Choroid plexus epithelial cell (primary cell): Measurements from ENCODE around the gene RGS10.

Experiments
- DNase-seq: peaks from one replicate; pipeline ENCODE4 v3.0.0-alpha.2; 2010; ENCODE audit warnings: low read depth
- H3K4me3 ChIP-seq: 2 replicates; pipeline ENCODE4 v1.5.1; 2011; ENCODE audit warnings: low read depth, mild to moderate bottlenecking, control low read depth, low read length, moderate library complexity
- TF ChIP-seq, protein P1 (sequence below): conservative IDR thresholded peaks from 2 replicates; pipeline ENCODE4 v1.5.1; 2011; ENCODE audit warnings: low read depth, mild to moderate bottlenecking, control low read depth, inconsistent platforms, low read length, moderate library complexity

The RGS10 gene

GRCh38 chr10:119526621-119527592, 15.6 kb downstream of the RGS10 start:
- TF ChIP-seq, protein P1, sequence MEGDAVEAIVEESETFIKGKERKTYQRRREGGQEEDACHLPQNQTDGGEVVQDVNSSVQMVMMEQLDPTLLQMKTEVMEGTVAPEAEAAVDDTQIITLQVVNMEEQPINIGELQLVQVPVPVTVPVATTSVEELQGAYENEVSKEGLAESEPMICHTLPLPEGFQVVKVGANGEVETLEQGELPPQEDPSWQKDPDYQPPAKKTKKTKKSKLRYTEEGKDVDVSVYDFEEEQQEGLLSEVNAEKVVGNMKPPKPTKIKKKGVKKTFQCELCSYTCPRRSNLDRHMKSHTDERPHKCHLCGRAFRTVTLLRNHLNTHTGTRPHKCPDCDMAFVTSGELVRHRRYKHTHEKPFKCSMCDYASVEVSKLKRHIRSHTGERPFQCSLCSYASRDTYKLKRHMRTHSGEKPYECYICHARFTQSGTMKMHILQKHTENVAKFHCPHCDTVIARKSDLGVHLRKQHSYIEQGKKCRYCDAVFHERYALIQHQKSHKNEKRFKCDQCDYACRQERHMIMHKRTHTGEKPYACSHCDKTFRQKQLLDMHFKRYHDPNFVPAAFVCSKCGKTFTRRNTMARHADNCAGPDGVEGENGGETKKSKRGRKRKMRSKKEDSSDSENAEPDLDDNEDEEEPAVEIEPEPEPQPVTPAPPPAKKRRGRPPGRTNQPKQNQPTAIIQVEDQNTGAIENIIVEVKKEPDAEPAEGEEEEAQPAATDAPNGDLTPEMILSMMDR: peak; percentile 19
- H3K4me3 ChIP-seq: no peak overlapping the region
- DNase-seq: no peak

DNA sequence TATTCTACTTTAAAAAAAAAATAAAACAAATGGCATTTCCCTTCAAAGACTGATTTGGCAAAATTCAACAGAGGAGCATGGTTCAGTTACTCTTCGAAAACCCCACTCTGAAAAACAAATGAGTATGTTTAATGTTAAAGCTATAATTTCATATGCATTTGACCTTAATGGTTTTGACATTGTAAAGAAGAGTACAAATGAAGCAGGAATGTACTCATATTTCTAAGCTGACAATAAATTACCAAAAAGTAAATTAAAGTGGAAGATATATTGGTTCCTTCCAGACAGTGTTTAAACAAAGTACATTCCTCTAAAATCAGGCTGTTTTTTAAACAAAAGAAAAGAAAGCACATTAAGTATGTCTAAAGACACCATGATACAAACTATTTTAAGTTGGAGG, 16.4 kb downstream of the RGS10 start:
- no peak for DNase-seq
- H3K4me3 ChIP-seq: no peak overlapping the region
- TF ChIP-seq, protein P1: no peak

DNA sequence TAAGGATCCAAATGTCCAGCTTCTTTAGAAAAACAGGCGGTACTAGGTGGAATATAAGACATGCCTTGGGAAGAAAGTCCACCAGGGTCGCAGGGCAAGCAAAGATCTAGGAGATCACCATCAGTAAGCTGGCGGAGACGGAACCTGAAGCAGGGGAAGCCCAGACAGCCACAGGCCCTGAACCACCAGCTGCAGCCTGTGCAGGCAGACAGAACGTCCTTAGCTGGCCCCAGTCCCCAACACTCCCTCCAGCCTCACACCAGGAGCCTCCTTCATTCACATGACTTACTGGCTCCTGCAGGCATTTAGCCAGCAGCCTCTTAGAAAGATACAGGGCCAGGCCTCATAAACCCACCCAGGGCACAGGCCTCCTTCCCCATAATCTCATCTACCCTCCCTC, 17.4 kb downstream of the RGS10 start:
- peak; percentile 34 for DNase-seq
- TF ChIP-seq, protein P1: no peak
- H3K4me3 ChIP-seq: no peak overlapping the region

GRCh38 chr10:119524720-119525070, 17.8 kb downstream of the RGS10 start:
- H3K4me3 ChIP-seq: no peak overlapping the region
- TF ChIP-seq, protein P1: no peak
- no peak for DNase-seq

DNA sequence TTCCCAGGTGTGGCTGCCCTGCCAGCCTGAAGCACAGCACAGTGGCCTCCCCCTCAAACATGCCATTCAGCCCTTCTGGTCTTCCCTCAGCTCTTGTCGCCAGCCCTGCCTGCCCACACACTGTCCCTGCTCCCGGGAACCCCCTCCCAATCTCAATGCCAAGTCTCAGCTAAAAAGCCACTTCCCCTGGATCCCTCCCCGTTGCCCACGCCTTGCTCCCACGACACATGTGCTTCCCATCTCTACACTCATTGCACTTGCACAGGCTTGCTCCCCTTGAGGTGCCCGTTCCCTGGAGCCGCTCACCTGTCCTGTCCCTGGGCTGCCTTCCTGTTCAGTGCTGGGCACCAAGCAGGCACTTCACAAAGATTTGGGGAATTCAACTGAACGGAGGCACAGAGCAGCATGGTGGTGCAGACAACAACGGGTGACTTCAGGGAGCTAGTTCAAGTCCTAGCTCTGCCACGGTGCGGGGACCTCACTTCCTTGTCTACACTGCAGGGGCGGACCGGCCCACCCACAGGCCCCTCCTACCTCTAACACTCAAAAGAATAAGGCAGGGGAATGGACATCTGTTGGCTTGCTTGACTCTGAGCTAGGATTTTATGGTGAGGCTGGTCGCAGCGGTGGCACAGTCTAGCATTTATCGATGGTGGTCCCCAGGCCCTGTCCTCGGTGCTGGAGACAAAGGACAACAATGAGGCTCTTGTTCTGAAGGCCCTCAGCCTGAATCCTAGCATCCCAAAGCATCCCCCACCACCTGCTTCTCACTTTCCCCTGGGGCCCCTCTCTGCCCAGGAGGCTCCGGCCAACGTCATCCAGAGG, 18.4 kb downstream of the RGS10 start:
- TF ChIP-seq, protein P1: no peak
- no peak for DNase-seq
- no peak overlapping the region for H3K4me3 ChIP-seq

GRCh38 chr10:119522747-119523426, 19.6 kb downstream of the RGS10 start:
- no peak overlapping the region for H3K4me3 ChIP-seq
- no peak for DNase-seq
- TF ChIP-seq, protein P1: no peak
